GM18520 (cell line): Measurements from ENCODE around the gene SSNA1.

ENCODE experiments used
- ATAC-seq: cut with Tn5 transposase; IDR thresholded peaks from one replicate; pipeline ENCODE4 v1.9.1; 2021; ENCODE audit not compliant: unreplicated experiment

Gene SSNA1

GRCh38 chr9:137167747-137168572 lies 20.5 kb upstream of the SSNA1 start:
- no peak for ATAC-seq

GRCh38 chr9:137168573-137168903 lies 19.9 kb upstream of the SSNA1 start:
- ATAC-seq, result no peak

- no peak for ATAC-seq
Measured at GRCh38 chr9:137168904-137169856, 19.3 kb upstream of the SSNA1 start.

- no peak for ATAC-seq
Measured at GRCh38 chr9:137169896-137170358, 18.5 kb upstream of the SSNA1 start, which contains the start of gene LRRC26. TSS of gene LRRC26 (minus strand) at chr9:137170051. CDS start at chr9:137169943, 108 bp downstream.

- ATAC-seq, result no peak
Measured at GRCh38 chr9:137170486-137171148, 17.9 kb upstream of the SSNA1 start.

- ATAC-seq, result no peak
Measured at GRCh38 chr9:137171149-137171900, 17.2 kb upstream of the SSNA1 start.

- ATAC-seq, result no peak
Measured at GRCh38 chr9:137172901-137173795, 15.3 kb upstream of the SSNA1 start.

- no peak for ATAC-seq
Measured at GRCh38 chr9:137173796-137174664, 14.4 kb upstream of the SSNA1 start.

- no peak for ATAC-seq
Measured at GRCh38 chr9:137174722-137175293, 13.7 kb upstream of the SSNA1 start.

GRCh38 chr9:137175345-137175961 lies 13.0 kb upstream of the SSNA1 start:
- ATAC-seq, result no peak

- no peak for ATAC-seq
Measured at GRCh38 chr9:137176302-137177182, 11.9 kb upstream of the SSNA1 start.

GRCh38 chr9:137178201-137178938 lies 10.1 kb upstream of the SSNA1 start:
- no peak for ATAC-seq

GRCh38 chr9:137178939-137179630 lies 9.4 kb upstream of the SSNA1 start:
- ATAC-seq, result no peak

GRCh38 chr9:137179761-137180160 lies 8.7 kb upstream of the SSNA1 start:
- ATAC-seq, result no peak

- ATAC-seq, result no peak
Measured at GRCh38 chr9:137180491-137180890, 8.0 kb upstream of the SSNA1 start.
